Gastroesophageal sphincter (tissue), 4 donors: ENCODE data around the gene IL23R. TPM values are rescaled to one million over a fixed set of nuclear protein-coding genes. Genes with fewer than 3 reads are reported as not detected.

Source experiments
- ATAC-seq: fragments of 150-250 bp; one replicate; pipeline ENCODE4 v1.9.1; 2016; ENCODE audit warnings: mild to moderate bottlenecking, moderate library complexity
- H3K27ac ChIP-seq, 4 donors: fragments of 200-600 bp; sonication (generic) in 3 of 4; 1 replicate in 3 of 4; 2 replicates in 1 of 4; pipeline ENCODE4 v1.5.1; 2016 to 2019
- H3K27me3 ChIP-seq: fragments of 200-600 bp; sonication (generic); one replicate; pipeline ENCODE4 v1.5.1; 2019
- H3K36me3 ChIP-seq, 2 donors: fragments of 200-600 bp; sonication (generic); one replicate each; pipeline ENCODE4 v1.5.1; 2019; ENCODE audit warnings: control low read depth in 1 of 2
- H3K4me1 ChIP-seq, 3 donors: fragments of 200-600 bp; sonication (generic); 1 replicate in 2 of 3; 2 replicates in 1 of 3; pipeline ENCODE4 v1.5.1; 2016 to 2019; ENCODE audit warnings: control low read depth in 2 of 3
- H3K4me3 ChIP-seq, 2 donors: fragments of 200-600 bp; sonication (generic); one replicate each; pipeline ENCODE4 v1.5.1; 2019; ENCODE audit warnings: mild to moderate bottlenecking in 1 of 2, moderate library complexity in 1 of 2
- H3K9me3 ChIP-seq, 3 donors: fragments of 200-600 bp; sonication (generic); one replicate each; pipeline ENCODE4 v1.5.1; 2017 to 2019; ENCODE audit warnings: control low read depth in 2 of 3
- CTCF ChIP-seq, 4 experiments: fragments of 200-600 bp in 2 of 4; fragments of 450-650 bp in 2 of 4; sonication (generic) in 1 of 4; IDR thresholded peaks; one replicate each; pipeline ENCODE4 v1.5.1; 2017 to 2019; ENCODE audit warnings: antibody characterized with exemption in 4 of 4, mild to moderate bottlenecking in 2 of 4, moderate library complexity in 2 of 4
- EP300 ChIP-seq: sonication (generic); formaldehyde crosslinking; IDR thresholded peaks from one replicate; pipeline ENCODE4 v1.6.1; 2017; ENCODE audit warnings: antibody characterized with exemption, mild to moderate bottlenecking
- POLR2A ChIP-seq, 2 donors: fragments of 450-650 bp; IDR thresholded peaks; one replicate each; pipeline ENCODE4 v1.6.1; 2017; ENCODE audit warnings: antibody characterized with exemption in 2 of 2, mild to moderate bottlenecking in 2 of 2, moderate library complexity in 1 of 2
- POLR2AphosphoS5 ChIP-seq: sonication (generic); formaldehyde crosslinking; IDR thresholded peaks from one replicate; pipeline ENCODE4 v1.6.1; 2017; ENCODE audit warnings: antibody characterized with exemption
- WGBS, 2 donors: methylation state at CpG; one replicate each; pipeline ENCODE4 v1.1.5; 2018; ENCODE audit warnings: low coverage in 1 of 2; 5-methylcytosine and 5-hydroxymethylcytosine counted together
- total RNA-seq, 4 donors: library from RNA; depleted of rRNA; stranded (reverse); fragments of >200 nt; gene quantifications; one replicate each; pipeline ENCODE4 v1.1.0, GENCODE V29; 2016

Gene IL23R
- total RNA-seq, 4 donors from 2014 or later = not detected

- no peak for TF ChIP-seq POLR2A (IDR thresholded peaks at IDR 0.05)
- TF ChIP-seq POLR2AphosphoS5 = no peak
- TF ChIP-seq CTCF (IDR thresholded peaks at IDR 0.05) = no peak
- no peak for TF ChIP-seq EP300
- no peaks in the 10 kb centered on the region for H3K9me3 ChIP-seq
- no peaks in the 10 kb centered on the region for H3K27me3 ChIP-seq
- no peaks in the 10 kb centered on the region for H3K4me1 ChIP-seq
- no peak for ATAC-seq
- H3K4me3 ChIP-seq = no peak overlapping the region
- H3K36me3 ChIP-seq = no peaks in the 10 kb centered on the region
- WGBS, 2 donors = 63 to 88% methylated on average over 5 of the region's 5 CpGs
- H3K27ac ChIP-seq = no peak overlapping the region
Measured at GRCh38 chr1:67280696-67281095, 114.4 kb downstream of the IL23R start.

GRCh38 chr1:67281244-67281643, 115.0 kb downstream of the IL23R start:
- TF ChIP-seq CTCF (IDR thresholded peaks at IDR 0.05) (no peak), EP300 (no peak), POLR2A (IDR thresholded peaks at IDR 0.05) (no peak), POLR2AphosphoS5 (no peak)
- no peak for ATAC-seq
- no peak overlapping the region for H3K27ac ChIP-seq
- H3K36me3 ChIP-seq = no peaks in the 10 kb centered on the region
- no peaks in the 10 kb centered on the region for H3K9me3 ChIP-seq
- 67 to 69% methylated on average over 3 of the region's 3 CpGs for WGBS, 2 donors
- no peaks in the 10 kb centered on the region for H3K27me3 ChIP-seq
- H3K4me3 ChIP-seq = no peak overlapping the region
- no peaks in the 10 kb centered on the region for H3K4me1 ChIP-seq

GRCh38 chr1:67285780-67286488, 119.7 kb downstream of the IL23R start:
- ATAC-seq = no peak
- TF ChIP-seq CTCF (IDR thresholded peaks at IDR 0.05) (no peak), EP300 (no peak), POLR2AphosphoS5 (no peak), POLR2A (IDR thresholded peaks at IDR 0.05) (no peak)
- H3K9me3 ChIP-seq = no peaks in the 10 kb centered on the region
- no peaks in the 10 kb centered on the region for H3K36me3 ChIP-seq
- 71 to 85% methylated on average over 4 to 8 of the region's 8 CpGs for WGBS, 2 donors
- no peaks in the 10 kb centered on the region for H3K4me1 ChIP-seq
- H3K4me3 ChIP-seq = no peak overlapping the region
- no peaks in the 10 kb centered on the region for H3K27me3 ChIP-seq
- H3K27ac ChIP-seq = no peak overlapping the region

- no peak for ATAC-seq
- Histone ChIP-seq H3K36me3 (no peaks in the 10 kb centered on the region), H3K27ac (no peak overlapping the region), H3K4me1 (no peaks in the 10 kb centered on the region), H3K9me3 (no peaks in the 10 kb centered on the region), H3K4me3 (no peak overlapping the region), H3K27me3 (no peaks in the 10 kb centered on the region)
- WGBS, 2 donors = 66 to 72% methylated on average over 3 of the region's 4 CpGs
- no peak for TF ChIP-seq POLR2AphosphoS5
- TF ChIP-seq CTCF (IDR thresholded peaks at IDR 0.05) = no peak
- TF ChIP-seq EP300 = no peak
- TF ChIP-seq POLR2A (IDR thresholded peaks at IDR 0.05) = no peak
Measured at GRCh38 chr1:67290236-67290635, 124.0 kb downstream of the IL23R start.
